HAP-1 (cell line): ENCODE results near the gene ALLC.

ENCODE experiments used
- DNase-seq, 2 experiments: peaks; one replicate each; pipeline ENCODE4 v3.0.0-alpha.2; 2016 to 2020; ENCODE audit warnings: low spot score in 2 of 2
- H3K27me3 ChIP-seq: fragments of 250-450 bp; sonication (Bioruptor Pico); 2 replicates; pipeline ENCODE4 v1.5.1; 2020; ENCODE audit warnings: low read depth, mild to moderate bottlenecking, moderate library complexity
- H3K36me3 ChIP-seq: fragments of 250-450 bp; sonication (Bioruptor Pico); replicated peaks from 2 replicates; pipeline ENCODE4 v1.5.1; 2020; ENCODE audit warnings: mild to moderate bottlenecking
- H3K4me1 ChIP-seq: fragments of 250-450 bp; sonication (Bioruptor Pico); 2 replicates; pipeline ENCODE4 v1.5.1; 2020; ENCODE audit warnings: mild to moderate bottlenecking
- H3K4me3 ChIP-seq: fragments of 250-450 bp; sonication (Bioruptor Pico); 2 replicates; pipeline ENCODE4 v1.5.1; 2020; ENCODE audit warnings: mild to moderate bottlenecking, moderate library complexity
- H3K9me3 ChIP-seq: fragments of 250-450 bp; sonication (Bioruptor Pico); 2 replicates; pipeline ENCODE4 v1.5.1; 2020; ENCODE audit warnings: mild to moderate bottlenecking, moderate library complexity
- in situ Hi-C: fragments of 300-500 bp; cut with MboI; formaldehyde crosslinking; loops from 3 replicates; pipeline ENCODE4 v1.14.3; 2020; ENCODE audit warnings: low sequenced_read_pairs, inconsistent platforms, mixed read lengths

Gene ALLC

DNA sequence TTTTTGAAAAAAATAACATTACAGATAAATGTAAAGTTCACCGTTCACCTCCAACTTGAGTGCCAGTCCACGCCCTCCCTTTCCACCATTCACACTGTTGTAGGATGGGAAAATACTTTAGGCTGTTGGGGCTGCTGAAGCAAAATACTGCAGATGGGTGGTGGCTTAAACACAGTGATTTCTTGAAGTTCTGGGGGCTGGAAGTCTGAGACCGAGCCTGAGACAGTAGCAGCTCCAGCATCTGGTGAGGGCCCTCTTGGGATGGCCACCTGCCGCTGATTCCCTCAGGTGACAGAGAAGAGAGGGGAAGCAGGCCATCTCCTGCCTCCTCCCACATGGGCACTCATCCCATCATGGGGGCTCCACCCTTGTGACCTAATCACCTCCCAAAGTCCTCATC lies 17.7 kb downstream of the ALLC start:
- Histone ChIP-seq H3K9me3 (no peaks in the 10 kb centered on the region), H3K27me3 (no peaks in the 10 kb centered on the region), H3K36me3 (no peaks in the 10 kb centered on the region), H3K4me3 (no peak overlapping the region), H3K4me1 (no peaks in the 10 kb centered on the region)
- in situ Hi-C loops: no loop called here
- DNase-seq: no peak

DNA sequence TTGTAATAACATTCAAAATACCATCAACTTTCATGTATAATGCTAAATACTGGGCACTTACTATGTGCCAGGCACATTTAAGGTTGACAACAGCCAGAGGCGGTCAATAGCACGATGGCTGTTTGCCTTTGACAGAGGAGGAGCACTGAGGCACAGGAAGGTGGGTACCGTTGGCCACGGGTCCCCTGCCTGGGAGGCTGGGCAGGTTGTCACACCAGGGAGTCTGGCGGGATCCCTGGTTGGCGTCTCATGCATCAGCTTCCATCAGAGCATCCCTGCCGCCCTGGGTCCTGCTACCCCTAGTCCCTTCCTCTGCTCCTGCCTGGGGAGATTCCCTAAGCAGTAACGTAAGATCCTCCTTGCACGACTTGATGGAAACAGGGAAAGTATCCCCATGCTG lies 19.4 kb downstream of the ALLC start:
- Histone ChIP-seq H3K4me1 (no peaks in the 10 kb centered on the region), H3K4me3 (no peak overlapping the region), H3K36me3 (no peaks in the 10 kb centered on the region), H3K9me3 (no peaks in the 10 kb centered on the region), H3K27me3 (no peaks in the 10 kb centered on the region)
- DNase-seq: no peak
- in situ Hi-C loops: no loop called here

DNA sequence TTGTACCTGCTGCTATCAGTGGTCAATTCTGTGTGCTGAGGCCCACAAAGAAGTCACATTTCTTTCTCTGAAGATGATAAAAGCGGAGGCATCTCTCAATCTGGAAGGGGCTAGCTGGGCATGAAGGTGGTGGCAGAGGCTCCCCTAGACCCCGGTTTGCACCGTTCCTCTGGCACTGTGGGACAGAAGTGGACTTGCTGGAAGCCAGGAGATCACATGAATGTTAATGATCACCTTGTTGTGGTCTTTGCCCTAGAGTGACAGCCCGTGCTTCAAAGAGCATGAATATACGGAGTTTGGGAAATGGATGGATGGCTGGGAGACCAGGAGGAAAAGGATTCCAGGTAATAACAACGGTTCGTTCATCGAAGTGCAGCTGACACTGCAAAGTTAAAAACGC lies 20.2 kb downstream of the ALLC start:
- Histone ChIP-seq H3K36me3 (no peaks in the 10 kb centered on the region), H3K9me3 (no peaks in the 10 kb centered on the region), H3K27me3 (no peaks in the 10 kb centered on the region), H3K4me1 (no peaks in the 10 kb centered on the region), H3K4me3 (no peak overlapping the region)
- in situ Hi-C loops: no loop called here
- DNase-seq: no peak

DNA sequence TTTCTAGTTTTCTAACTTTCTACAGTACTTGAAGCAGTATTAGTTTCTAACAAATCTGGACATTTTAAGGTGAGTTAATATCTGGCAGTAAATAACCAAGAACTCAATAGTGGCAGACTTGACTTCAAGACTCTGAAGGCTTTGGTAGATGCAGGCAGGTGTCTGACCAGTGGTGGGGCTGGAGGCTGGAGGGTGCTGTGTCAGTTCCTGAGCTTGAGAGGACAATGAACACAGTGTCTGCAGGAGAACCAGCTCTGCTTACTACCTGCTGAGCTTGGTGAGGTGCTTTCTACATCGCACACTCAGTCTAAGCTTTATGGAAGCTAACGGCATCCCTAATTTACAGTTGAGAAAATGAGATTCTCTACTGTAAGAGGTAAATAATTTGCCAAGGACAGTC lies 21.2 kb downstream of the ALLC start:
- no peak for DNase-seq
- H3K9me3 ChIP-seq: no peaks in the 10 kb centered on the region
- H3K4me1 ChIP-seq: no peaks in the 10 kb centered on the region

DNA sequence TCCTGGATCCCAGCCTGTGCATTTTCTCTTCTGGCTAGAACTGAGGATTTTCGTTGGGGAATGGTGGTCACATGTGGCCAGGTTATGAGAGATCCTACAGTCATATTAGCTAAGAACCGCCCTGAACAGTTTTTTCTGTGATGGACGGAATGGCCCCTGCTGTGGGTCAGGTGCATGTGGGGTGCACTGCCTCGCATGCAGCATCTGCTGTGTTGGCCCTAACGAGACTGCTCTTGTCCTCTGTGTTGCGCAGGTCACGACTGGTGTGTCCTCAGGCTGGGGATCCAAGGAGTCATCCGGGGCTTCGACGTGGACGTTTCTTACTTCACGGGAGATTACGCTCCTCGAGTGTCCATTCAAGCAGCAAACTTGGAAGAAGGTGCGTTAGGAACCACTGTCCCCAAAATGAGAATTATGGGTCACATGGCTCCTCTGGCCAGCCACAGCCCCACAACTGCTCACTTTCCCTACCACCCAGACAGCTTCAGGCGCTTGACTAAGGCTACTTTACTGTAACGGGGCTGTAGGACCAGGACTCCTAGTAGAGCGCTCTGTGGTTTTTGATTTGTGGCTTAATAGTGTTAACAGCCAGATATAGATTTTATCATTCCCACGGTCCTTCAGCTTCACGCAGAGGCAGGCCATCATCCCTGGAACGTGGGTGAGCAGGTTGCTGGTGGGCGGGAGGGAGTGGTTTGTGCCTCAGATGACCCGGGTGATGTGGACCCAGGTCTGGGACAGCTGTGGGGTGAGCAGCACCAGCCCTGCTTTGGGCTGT lies 21.8 kb downstream of the ALLC start:
- Histone ChIP-seq H3K4me3 (no peak overlapping the region), H3K27me3 (no peaks in the 10 kb centered on the region), H3K36me3 (no peaks in the 10 kb centered on the region), H3K9me3 (no peaks in the 10 kb centered on the region), H3K4me1 (no peaks in the 10 kb centered on the region)
- no peak for DNase-seq
- in situ Hi-C loops: no loop called here

More for the DNA sequence above, 21.2 kb downstream of the ALLC start:
- Histone ChIP-seq H3K36me3 (no peaks in the 10 kb centered on the region), H3K27me3 (no peaks in the 10 kb centered on the region), H3K4me3 (no peak overlapping the region)
- in situ Hi-C loops: no loop called here

DNA sequence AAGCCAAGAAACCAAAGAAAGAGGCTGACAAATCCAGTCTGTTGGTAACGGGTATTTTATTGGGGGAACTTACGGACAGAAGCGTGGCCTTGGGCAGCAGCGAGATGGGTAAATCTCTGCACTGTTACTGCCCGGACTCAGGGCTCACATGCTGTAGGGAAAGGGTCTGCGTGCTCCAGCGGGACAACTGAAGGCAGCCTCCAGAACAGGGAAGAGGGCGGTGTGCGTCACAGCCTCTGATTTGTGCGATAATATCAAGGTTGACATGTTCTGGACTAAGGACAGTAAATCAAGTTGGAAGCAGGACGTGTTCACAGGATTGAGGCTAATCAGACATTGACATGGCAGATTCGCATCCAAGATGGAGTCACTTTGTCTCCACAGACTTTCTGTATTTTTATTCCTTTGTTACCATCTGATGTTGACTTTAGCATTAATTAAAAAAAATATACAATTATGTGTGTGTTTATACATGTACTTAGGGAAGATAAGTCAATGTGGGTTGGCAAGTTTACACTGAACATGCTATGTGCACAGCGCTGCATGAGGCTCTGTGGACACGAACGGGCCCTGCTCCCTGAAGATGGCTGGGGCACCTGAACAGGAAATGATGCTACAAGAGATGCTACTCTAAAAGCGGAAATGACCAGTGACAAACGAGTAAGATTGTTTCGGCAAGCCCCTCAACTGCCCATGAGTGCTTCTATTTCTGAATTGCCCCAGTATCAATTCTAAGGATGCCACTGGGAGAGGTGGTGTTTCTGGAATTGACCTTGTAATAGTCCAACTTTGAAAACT lies 22.7 kb downstream of the ALLC start:
- Histone ChIP-seq H3K4me1 (no peaks in the 10 kb centered on the region), H3K9me3 (no peaks in the 10 kb centered on the region), H3K4me3 (no peak overlapping the region), H3K27me3 (no peaks in the 10 kb centered on the region), H3K36me3 (no peaks in the 10 kb centered on the region)
- no peak for DNase-seq
- in situ Hi-C loops: no loop called here

DNA sequence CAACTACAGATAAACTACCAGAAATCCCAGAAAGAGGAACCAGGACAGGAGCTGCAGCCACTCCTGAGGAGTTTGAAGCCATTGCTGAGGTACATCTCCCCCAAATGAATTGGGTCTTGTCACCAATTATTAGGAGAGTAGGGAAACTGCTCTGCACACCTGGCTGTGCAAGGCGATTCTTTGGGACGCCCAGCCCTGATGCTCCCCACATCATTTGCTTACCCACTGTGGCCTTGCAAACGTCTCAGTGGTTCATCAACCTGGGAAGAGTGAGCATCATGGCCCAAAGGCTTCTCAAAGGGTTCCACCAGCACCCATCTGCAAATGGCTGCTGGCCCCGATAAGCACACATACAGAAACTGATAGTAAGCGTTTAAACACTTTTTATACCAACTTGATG lies 23.6 kb downstream of the ALLC start:
- H3K36me3 ChIP-seq: no peaks in the 10 kb centered on the region
- no peaks in the 10 kb centered on the region for H3K27me3 ChIP-seq
- H3K4me1 ChIP-seq: no peaks in the 10 kb centered on the region
- in situ Hi-C loops: no loop called here
- DNase-seq: no peak
- no peaks in the 10 kb centered on the region for H3K9me3 ChIP-seq
- no peak overlapping the region for H3K4me3 ChIP-seq

DNA sequence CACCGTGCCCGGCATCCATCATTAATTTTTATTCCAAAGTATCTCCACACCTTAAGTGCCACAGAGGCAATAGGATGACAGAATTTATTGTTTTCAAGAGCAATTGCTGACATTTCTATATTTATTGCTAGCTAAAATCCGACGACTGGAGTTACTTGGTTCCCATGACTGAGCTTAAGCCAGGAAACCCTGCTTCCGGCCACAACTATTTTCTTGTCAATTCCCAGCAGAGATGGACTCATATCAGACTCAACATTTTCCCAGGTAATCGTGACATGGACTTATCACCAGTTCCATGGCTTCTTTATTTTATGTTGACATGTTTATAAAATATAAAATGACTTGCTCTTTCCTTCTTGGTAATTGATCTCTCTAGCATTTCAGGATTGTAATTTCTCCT lies 24.8 kb downstream of the ALLC start:
- Histone ChIP-seq H3K4me1 (no peaks in the 10 kb centered on the region), H3K9me3 (no peaks in the 10 kb centered on the region), H3K4me3 (no peak overlapping the region), H3K27me3 (no peaks in the 10 kb centered on the region), H3K36me3 (no peaks in the 10 kb centered on the region)
- in situ Hi-C loops: no loop called here
- no peak for DNase-seq

DNA sequence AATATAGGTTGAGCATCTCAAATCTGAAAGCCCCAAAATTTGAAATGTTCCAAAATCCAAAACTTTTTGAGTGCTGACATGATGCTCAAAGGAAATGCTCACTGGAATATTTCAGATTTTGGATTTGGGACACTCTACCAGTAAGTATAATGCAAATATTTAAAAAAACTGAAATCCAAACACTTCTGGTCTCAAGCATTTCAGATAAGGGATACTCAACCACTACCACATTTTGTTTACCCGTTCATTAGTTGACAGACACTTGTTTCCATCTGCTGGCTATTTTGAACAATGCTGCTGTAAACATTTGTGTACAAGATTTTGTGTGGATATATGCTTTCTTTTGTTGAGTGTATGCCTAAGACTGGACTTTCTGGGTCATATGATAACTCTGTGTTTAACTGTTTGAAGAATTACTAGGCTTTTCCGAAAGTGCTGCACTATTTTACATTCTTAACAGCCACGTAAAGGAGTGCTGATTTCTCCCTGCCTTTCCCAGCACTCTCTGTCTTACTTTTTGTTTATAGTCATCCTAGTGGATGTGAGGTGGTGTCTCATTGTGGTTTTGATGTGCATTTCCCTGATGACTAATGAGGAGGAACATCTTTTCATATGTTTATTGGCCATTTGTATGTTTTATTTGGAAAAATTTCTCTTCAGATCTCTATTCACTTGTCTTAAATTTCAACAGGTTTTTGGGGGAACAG lies 25.9 kb downstream of the ALLC start:
- H3K36me3 ChIP-seq: no peaks in the 10 kb centered on the region
- no peaks in the 10 kb centered on the region for H3K27me3 ChIP-seq
- no peaks in the 10 kb centered on the region for H3K9me3 ChIP-seq
- in situ Hi-C loops: no loop called here
- H3K4me1 ChIP-seq: no peaks in the 10 kb centered on the region
- DNase-seq: no peak
- H3K4me3 ChIP-seq: no peak overlapping the region

DNA sequence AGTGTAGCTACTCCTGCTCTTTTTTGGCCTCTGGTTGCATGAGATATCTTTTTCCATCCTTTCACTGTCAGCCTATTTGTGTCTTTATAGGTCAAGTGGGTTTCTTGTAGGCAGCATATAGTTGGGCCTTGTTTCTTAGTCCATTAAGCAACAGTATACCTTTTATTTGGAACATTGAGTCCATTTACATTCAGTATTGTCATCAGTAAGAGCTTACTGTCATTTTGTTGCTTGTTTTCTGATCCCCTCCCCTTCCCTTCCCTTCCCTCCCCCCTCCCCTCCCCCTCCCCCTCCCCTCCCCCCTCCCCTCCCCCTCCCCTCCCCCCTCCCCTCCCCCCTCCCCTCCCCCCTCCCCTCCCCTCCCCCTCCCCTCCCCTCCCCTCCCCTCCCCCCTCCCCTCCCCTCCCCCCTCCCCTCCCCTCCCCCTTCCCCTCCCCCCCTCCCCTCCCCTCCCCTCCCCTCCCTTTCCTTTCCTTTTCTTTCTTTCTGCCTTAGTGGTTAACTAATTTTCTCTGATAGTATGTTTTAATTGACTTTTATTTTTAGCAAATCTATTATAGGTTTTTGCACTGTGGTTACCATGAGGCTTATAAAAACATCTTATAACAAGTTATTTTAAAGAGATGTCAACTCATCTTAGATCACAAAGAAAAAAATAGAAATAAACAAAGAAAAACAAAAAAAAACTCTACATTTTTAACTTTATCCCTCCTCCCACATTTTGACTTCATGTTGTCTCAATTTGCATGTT lies 32.2 kb downstream of the ALLC start:
- Histone ChIP-seq H3K4me1 (no peaks in the 10 kb centered on the region), H3K9me3 (no peaks in the 10 kb centered on the region), H3K27me3 (0 out of 2 replicates have a peak, but pooled peaks cover 2% of the 10 kb centered on the region), H3K36me3 (no peaks in the 10 kb centered on the region), H3K4me3 (no peak overlapping the region)
- no peak for DNase-seq
- in situ Hi-C loops: no loop called here

DNA sequence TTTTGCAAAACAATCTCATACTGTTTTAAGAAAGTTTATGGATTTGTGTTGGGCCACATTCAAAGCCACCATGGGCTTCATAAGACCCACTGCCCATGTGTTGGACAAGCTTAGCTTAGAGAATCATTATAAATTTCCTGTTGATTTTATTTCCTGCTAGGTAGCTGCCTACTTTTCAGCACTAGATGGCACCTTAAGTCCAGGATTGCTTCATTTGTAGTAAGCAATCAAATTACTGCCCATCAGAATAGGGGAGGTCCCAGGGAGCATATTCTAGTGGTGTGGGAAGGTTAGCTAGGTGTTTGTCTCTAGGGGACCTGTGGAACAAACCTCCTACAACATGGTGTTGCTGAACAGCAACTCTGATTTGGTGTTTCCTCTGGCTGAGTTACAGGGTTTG lies 34.4 kb downstream of the ALLC start:
- Histone ChIP-seq H3K27me3 (0 out of 2 replicates have a peak, but pooled peaks cover 2% of the 10 kb centered on the region), H3K36me3 (no peaks in the 10 kb centered on the region), H3K9me3 (no peaks in the 10 kb centered on the region), H3K4me1 (no peaks in the 10 kb centered on the region), H3K4me3 (no peak overlapping the region)
- peak in 1 of 2 experiments; percentile 7 for DNase-seq
- in situ Hi-C loops: no loop called here

DNA sequence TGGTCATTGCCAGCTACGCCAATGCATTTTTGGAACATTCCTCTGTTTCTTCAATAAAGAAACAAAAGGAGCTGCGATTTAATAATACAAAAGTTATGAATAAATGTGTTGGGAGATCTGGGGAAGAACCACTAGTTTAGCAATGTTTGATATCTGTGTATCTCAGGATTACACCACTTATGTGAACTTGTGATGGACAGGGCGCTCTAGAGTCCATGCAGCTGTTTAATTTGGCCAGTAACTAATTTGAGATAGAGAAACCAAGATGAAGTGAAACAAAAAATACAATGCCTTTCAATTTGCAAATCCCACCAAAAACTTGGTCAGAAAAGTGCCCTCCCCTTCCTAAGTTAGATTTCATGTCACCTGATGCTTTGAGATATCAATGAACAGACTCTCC lies 38.5 kb downstream of the ALLC start:
- no peak for DNase-seq
- H3K4me1 ChIP-seq: no peaks in the 10 kb centered on the region
- H3K36me3 ChIP-seq: no peaks in the 10 kb centered on the region
- H3K27me3 ChIP-seq: 0 out of 2 replicates have a peak, but pooled peaks cover 2% of the 10 kb centered on the region
- no peaks in the 10 kb centered on the region for H3K9me3 ChIP-seq
- in situ Hi-C loops: no loop called here
- H3K4me3 ChIP-seq: no peak overlapping the region

DNA sequence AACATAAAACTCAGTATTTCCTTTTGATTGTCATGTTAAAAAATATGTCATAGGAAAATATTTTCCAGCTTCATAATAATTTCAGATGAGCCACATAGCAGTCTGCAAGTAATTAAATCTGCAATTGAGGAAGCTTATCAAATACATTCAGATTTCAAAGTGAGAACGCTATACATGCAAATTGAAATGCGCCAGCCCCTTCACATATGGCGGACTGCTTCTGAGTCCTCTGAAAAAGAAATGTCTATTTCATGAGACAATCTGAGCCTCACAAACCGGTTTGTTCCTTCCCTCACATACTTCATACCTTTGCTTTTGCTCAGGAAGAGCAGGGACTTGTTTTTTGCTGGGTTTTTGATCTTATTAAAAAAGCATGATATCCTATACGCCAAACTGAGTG lies 43.1 kb downstream of the ALLC start:
- no peak for DNase-seq
- no peaks in the 10 kb centered on the region for H3K27me3 ChIP-seq
- in situ Hi-C loops: no loop called here
- no peak overlapping the region for H3K4me3 ChIP-seq
- H3K9me3 ChIP-seq: no peaks in the 10 kb centered on the region
- no peaks in the 10 kb centered on the region for H3K4me1 ChIP-seq
- no peaks in the 10 kb centered on the region for H3K36me3 ChIP-seq
